HG02571 (cell line): ENCODE measurements around the gene SPAG7.

ENCODE experiments used
- ATAC-seq: cut with Tn5 transposase; IDR thresholded peaks from one replicate; pipeline ENCODE4 v1.9.1; 2021; ENCODE audit warnings: mild to moderate bottlenecking, moderate library complexity; ENCODE audit not compliant: unreplicated experiment

The SPAG7 gene, protein sequence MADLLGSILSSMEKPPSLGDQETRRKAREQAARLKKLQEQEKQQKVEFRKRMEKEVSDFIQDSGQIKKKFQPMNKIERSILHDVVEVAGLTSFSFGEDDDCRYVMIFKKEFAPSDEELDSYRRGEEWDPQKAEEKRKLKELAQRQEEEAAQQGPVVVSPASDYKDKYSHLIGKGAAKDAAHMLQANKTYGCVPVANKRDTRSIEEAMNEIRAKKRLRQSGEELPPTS

DNA sequence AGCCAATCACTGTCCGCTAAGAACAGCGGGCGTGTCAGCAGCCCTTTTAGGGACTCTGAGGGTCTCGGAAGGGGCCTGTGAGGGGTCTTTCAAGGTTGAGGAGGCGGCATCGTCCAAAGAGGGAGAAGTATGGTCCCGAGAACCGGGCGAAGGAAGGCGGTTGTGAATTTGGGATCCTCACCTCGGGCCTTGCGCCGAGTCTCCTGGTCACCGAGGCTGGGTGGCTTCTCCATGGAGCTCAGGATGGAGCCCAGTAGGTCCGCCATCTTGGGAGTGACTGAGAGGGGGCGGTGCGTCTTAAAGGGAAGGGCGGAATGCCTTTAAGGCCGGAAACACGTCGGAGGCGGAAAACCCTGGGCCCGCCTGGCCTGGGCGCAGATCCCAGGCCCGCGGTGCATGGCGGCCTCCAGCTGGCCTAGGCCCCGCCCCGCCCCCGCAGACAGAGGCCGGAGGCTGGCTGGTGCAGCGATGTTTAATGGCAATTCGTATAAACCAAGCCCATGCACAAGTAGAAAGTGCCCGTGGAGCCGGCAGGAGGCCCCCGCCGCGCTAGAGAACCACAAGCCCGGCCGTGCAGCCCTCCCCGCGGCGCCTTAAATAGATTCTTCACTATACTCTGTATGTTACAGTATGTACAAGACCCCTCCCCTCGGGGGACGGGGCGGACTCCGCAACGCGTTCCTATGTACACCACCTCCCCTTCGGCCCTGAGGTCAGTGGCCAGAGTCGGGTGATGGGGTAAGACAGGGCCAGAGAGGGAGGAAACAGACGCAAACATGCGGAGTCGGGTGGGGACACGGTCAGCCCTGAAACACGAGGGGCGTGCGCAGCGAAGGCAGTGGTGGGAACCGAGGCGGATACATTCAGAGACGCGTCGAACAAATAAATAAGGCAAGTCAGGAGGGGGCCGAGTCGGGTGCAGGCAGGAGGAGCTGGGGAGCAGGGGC, at the start of gene SPAG7:
TSS of gene SPAG7 (minus strand) at position 279 of the 947 bp plus-strand sequence. CDS start at position 266, 13 bp downstream.
- ATAC-seq = peak; percentile 53

GRCh38 chr17:5014357-5014756, 46.7 kb upstream of the SPAG7 start:
- ATAC-seq = no peak

GRCh38 chr17:5011928-5012327, 44.3 kb upstream of the SPAG7 start:
- no peak for ATAC-seq

DNA sequence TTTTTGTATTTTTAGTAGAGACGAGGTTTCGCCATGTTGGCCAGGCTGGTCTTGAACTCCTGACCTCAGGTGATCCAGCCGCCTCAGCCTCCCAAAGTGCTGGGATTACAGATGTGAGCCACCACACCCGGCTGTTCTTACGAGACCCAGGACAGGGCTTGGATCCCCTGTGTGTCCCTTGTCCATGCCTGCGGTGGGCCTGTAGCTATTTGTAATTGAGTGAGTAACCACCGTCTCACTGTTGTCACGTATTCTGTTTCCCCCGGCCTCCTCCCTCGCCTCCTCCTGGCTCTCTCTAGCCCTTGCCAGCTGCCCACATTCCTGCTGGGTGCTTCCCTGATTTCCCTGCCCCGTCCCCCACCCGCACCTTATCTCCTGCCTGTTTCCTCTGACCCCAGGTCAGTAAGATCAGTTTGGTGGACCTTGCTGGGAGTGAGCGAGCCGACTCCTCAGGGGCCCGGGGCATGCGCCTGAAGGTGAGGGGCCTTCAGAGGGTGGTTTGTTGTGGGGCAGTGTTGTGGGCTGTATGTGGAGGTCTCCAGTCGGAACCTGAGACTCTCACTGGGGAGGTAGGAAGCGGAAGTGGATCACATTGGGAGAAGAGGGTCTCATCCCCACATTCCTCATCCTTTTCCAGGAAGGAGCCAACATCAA, 35.7 kb upstream of the SPAG7 start:
- no peak for ATAC-seq

DNA sequence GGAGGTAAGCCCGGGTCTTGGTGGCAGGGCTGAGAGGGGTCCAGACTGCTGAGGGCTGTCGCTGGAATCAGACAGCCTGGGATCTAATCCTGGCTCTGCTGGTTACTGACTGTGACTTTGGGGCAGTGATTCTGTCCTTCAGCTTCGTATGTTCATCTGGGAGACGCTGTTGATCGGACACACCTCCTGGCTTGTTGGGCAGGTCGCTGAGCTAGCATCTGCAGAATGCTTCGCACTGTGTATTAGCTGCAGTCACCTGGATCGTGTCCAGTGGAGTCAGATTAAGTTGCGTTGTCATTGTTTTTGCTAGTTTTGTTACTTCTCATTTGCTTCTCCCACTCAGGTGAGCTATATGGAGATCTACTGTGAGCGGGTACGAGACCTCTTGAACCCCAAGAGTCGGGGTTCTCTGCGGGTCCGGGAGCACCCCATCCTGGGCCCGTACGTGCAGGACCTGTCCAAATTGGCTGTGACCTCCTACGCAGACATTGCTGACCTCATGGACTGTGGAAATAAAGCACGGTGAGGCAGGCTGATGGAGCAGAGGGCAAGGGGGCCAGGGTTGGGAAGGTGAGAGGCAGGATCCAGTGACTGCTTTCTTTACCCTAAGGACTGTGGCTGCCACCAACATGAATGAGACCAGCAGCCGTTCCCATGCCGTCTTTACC, 34.6 kb upstream of the SPAG7 start:
- no peak for ATAC-seq

DNA sequence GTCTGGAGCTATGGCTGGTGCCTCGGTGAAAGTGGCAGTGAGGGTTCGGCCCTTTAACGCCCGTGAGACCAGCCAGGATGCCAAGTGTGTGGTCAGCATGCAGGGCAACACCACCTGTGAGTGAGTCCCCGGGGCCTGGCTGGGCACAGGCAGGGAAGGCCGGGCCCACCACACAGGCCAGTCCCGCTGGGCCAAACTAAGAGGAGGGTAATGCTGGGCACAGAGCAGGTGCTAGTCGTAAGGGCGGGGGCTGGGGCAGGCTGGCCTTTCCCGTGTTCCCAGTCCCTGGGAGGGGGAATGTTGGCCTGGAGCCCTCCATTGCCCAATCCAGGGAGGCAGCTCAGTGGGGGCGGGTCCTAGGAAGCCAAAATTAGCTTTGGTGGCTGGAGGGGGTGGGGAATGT, 32.6 kb upstream of the SPAG7 start:
- no peak for ATAC-seq

GRCh38 chr17:4999430-5000093, 31.9 kb upstream of the SPAG7 start:
- no peak for ATAC-seq

GRCh38 chr17:4998732-4999429, 31.3 kb upstream of the SPAG7 start:
- no peak for ATAC-seq

DNA sequence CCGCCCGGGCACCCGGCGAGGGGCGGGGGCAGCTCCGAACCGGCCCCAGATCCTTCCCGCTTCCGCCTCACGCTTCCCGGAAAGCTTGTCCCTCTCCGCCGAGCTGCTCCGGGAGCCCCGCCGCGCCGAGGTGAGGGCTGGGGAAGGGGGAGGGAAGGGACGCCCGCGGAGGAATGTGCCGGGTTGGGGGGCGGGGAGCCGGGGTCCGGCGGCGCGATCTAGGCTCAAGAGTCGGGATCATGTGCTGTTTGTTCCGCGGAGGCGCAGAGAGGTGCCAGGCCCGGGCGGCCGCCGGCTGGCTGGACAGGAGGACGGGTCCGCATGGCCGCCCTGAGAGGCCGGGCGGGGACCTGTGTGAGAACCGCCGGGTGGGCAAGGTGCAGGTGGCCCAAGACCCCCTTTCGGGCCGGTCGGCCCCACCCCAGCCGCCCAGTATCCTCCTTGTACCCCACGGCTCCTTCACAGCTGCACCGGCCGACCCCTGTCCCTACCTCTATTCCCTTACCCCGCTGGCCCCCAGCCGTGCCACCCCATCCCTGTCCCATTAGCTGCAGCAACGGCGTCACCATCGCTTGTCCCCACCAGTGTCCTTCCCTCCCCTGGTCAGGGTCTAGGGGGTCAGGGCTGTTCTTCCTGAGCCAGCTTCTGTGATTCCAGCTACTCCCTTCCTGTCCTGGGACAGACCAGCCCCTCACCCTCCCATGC, 30.6 kb upstream of the SPAG7 start:
- ATAC-seq = peak; percentile 9

DNA sequence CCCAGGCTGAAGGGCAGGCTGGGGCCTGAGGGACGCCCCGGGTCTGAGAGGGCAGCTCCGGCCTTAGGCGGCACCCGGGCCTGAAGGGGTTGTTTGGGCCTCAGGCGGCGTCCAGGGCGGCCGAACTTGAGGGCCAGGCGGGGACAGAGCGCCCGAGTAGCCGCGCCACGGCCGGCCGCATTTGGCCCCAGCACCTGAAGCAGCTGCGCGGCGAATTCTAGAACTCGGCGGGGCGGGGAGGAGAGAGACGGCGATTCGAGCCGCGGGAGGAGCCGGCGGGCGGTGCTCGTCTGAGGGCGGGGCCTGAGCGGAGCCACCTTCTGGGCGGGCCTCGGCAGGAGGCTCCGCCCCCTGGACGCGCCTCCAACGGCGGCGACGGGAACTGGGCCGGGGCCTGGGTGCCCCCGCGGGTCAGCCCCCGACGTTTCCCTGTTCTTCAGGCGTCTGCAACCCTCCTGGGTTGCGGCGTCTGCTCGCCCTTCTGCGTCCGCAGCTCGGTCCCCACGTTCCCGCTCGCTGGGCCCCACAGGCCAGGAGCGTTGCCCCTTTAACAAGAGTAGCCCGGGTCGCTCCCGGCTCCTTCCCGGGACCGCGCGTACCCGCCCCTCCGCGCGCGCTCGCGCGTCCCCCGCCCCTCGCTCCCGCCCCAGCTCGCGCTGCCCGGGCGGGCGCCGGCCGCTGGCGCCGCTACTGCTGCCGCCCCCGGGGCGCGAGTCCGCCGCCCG, 29.8 kb upstream of the SPAG7 start, which contains the start of the genes INCA1 and KIF1C:
TSS of gene INCA1 (minus strand) at position 221 of the 725 bp plus-strand sequence. CDS start 3,085 bp downstream, outside the sequence.
TSS of gene KIF1C (plus strand) at position 649 of the 725 bp plus-strand sequence. CDS start 2,297 bp downstream, outside the sequence.
- peak; percentile 74 for ATAC-seq

DNA sequence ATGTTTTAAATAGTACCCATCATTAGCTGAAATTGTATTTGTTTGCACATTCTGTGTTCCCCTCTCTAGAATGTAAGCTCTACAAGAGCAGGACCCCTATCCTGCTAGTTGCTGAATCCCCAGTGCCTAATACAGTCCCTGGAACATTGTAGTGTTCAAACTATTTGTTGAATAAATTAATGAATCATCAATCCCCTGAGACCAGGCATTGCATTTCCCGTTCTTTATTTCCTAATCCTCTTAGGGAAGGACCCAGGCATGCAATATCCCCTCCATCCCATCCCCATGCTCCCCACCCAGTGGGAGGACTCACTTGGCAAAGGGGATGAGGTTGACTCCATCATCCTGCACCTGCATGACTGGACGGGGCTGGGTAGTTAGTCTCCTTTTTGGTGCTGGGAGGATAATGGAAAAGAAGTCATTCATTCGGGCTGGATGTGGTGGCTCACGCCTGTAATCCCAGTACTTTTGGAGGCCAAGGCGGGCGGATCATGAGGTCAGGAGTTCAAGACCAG, 26.5 kb upstream of the SPAG7 start:
- no peak for ATAC-seq

- ATAC-seq = no peak
Observed at GRCh38 chr17:4987767-4988567, 20.4 kb upstream of the SPAG7 start.

DNA sequence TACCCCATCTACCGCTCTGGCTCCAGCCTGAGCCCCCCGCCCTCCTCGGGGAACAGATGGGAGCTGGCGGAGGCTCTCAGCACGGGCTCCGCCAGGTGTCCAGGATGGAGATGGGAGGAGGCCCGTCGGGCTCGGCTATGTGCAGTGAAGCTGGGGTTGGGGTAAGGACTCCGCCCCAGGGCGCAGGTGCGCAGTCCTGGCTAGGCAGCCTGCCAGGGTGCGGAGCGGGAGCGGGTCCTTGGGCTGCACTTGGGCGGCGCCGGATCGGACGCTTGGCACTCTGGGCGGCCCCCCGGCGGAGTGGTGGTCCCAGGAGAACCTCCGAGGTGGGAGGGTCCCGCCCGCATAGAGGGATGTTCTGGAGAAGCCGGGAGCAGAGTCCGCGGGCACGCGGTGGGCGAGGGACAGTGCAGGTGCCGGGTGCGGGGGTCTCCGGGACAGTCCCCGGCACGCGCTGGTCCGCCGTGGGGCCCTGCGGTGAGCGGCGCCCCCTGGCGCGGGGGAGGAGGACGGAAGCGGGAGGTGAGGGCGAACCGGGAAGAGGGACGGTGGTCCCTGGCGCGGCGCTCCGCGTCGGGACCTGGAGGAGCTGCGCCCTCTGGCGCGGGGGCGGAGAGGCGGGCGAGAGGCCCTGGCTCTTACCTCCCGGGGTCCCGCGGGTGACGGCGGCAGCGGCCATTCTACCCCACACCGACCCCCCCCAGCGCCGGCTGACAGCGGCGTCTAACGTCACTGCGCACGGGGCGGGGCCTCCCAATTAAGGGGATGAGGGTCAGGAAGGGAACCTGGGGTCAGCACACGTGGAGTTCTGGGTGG, 19.5 kb upstream of the SPAG7 start, which contains the start of gene CAMTA2:
TSS of gene CAMTA2 (minus strand) at position 725 of the 816 bp plus-strand sequence. CDS start 1,453 bp downstream, outside the sequence.
- peak; percentile 68 for ATAC-seq

- no peak for ATAC-seq
Observed at GRCh38 chr17:4986403-4986802, 18.8 kb upstream of the SPAG7 start.

GRCh38 chr17:4982305-4982704, 14.7 kb upstream of the SPAG7 start:
- ATAC-seq = no peak

- no peak for ATAC-seq
Observed at GRCh38 chr17:4980644-4981216, 13.1 kb upstream of the SPAG7 start.
